ENCODE measurements around the gene ARPC5L. TPM values are rescaled to one million over a fixed set of nuclear protein-coding genes. Genes with fewer than 3 reads are reported as not detected.

ARPC5L gene
- total RNA-seq, 2 donors from 2014 or later: 50.0 to 61.5 TPM

DNA sequence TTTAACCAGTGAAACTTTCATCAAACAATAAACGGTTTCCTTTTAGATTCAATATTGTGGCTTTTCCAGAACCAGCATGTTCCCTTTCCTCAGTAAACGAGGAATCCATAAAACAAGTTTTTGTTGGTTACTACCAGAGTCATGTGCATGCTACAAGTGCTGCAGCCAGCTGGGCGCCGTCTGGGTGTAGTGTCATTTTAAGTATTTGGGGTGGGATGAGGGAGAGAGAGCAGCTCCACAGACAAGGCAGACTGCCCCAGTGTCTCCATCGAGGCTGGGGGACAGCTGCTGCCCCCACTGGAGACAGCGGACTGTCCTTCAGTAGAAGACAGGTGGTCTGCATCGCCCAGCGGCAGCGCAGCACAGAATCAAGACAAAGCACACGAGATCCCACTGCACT lies 17.3 kb downstream of the ARPC5L start:
- intact Hi-C loops (cut with DNase I): no loop called here
- peaks cover 13% of the 10 kb centered on the region for H3K36me3 ChIP-seq

DNA sequence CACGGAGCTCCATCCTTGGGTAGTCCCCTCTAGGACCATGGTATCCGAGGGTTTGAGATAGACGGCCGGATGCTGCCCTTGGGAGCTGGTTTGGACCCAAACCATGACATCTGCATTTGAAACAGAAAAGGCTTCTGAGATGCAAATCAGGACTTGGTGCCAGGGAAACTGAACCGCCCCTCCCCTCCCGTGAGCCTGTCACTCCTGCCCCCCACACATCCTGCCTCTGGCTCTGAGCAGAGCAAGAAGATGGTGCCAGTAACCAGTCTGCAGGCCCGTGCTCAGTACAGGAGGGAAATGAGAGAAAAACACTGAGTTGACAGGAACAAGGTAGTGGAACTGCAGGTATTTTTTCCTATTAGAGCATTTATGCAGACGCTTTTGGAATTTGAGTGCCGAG lies 18.6 kb downstream of the ARPC5L start:
- Histone ChIP-seq H3K27me3 (no peaks in the 10 kb centered on the region), H3K4me1 (no peaks in the 10 kb centered on the region), H3K36me3 (peaks cover 4% of the 10 kb centered on the region), H3K4me3 (no peak overlapping the region), H3K9me3 (no peaks in the 10 kb centered on the region), H3K27ac (no peak overlapping the region), H3K9ac (ENCODE audit: low read depth in 2 of 2, low read length in 2 of 2) (no peak overlapping the region)
- DNase-seq: no peak
- intact Hi-C loops (cut with DNase I): no loop called here
- TF ChIP-seq, protein P1, sequence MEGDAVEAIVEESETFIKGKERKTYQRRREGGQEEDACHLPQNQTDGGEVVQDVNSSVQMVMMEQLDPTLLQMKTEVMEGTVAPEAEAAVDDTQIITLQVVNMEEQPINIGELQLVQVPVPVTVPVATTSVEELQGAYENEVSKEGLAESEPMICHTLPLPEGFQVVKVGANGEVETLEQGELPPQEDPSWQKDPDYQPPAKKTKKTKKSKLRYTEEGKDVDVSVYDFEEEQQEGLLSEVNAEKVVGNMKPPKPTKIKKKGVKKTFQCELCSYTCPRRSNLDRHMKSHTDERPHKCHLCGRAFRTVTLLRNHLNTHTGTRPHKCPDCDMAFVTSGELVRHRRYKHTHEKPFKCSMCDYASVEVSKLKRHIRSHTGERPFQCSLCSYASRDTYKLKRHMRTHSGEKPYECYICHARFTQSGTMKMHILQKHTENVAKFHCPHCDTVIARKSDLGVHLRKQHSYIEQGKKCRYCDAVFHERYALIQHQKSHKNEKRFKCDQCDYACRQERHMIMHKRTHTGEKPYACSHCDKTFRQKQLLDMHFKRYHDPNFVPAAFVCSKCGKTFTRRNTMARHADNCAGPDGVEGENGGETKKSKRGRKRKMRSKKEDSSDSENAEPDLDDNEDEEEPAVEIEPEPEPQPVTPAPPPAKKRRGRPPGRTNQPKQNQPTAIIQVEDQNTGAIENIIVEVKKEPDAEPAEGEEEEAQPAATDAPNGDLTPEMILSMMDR (IDR thresholded peaks at IDR 0.05): no peak

More for the DNA sequence above, 17.3 kb downstream of the ARPC5L start:
- no peaks in the 10 kb centered on the region for H3K27me3 ChIP-seq
- H3K9ac ChIP-seq (ENCODE audit: low read depth in 2 of 2, low read length in 2 of 2): no peak overlapping the region
- DNase-seq: no peak
- no peaks in the 10 kb centered on the region for H3K4me1 ChIP-seq
- H3K27ac ChIP-seq: no peak overlapping the region
- H3K4me3 ChIP-seq: no peak overlapping the region
- no peaks in the 10 kb centered on the region for H3K9me3 ChIP-seq
- TF ChIP-seq, protein P1 (IDR thresholded peaks at IDR 0.05): no peak

DNA sequence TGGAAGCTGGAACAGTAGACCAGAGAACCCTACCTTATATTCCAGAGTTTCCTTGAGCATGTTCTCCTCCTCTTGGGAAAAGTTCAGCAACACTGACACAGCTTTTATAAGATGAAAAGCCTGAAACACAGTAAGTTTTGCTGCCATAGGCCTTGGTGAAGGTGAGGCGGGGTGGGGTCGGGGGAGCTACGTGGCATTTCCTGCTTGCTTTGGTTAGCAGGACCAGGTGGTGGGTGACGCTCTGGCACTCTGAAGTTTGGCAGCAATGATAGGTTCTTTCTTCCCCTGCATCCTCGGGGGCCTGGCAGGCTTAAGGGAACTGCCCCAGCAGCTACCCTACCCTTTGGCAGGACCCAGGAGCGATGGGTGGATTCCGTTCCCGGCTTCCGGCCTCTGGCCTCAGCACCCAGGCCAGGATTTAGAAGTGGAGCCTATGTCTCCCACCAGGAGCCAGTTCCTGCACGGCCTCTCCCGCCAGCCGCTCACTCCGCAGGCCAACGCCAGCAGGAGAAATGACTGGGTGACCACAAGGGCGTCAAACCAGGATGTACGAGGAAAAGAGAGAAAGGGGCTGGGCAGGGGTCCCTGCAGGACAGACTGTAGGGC lies 19.3 kb downstream of the ARPC5L start:
- H3K36me3 ChIP-seq: no peaks in the 10 kb centered on the region
- DNase-seq: no peak

DNA sequence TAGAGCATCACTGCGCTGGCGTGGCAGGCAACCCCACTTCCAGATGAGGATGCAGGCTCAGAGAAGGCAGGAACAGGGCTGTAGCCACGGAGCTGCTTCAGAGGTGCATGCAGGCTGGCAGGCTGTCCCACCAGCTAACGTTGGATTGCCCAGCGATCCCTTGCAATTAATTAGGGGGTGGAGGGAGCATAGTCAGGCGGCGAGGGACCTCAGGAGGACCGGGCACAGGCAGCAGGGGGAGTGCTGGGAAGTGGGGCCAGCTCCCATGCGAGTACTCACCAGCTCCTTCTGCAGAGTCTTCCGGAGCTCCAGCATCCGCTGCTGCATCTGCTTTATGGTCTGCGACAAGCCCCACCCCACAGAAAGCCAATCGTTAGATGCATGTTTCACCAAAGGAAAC lies 20.3 kb downstream of the ARPC5L start:
- TF ChIP-seq, protein P1 (IDR thresholded peaks at IDR 0.05): no peak
- H3K36me3 ChIP-seq: no peaks in the 10 kb centered on the region
- no peak overlapping the region for H3K4me3 ChIP-seq
- H3K27me3 ChIP-seq: no peaks in the 10 kb centered on the region
- H3K9me3 ChIP-seq: no peaks in the 10 kb centered on the region
- H3K4me1 ChIP-seq: no peaks in the 10 kb centered on the region
- intact Hi-C loops (cut with DNase I): no loop called here
- no peak overlapping the region for H3K27ac ChIP-seq
- DNase-seq: no peak
- H3K9ac ChIP-seq (ENCODE audit: low read depth in 2 of 2, low read length in 2 of 2): no peak overlapping the region

More for the DNA sequence above, 19.3 kb downstream of the ARPC5L start:
- Histone ChIP-seq H3K4me1 (no peaks in the 10 kb centered on the region), H3K27me3 (no peaks in the 10 kb centered on the region), H3K9me3 (no peaks in the 10 kb centered on the region), H3K27ac (no peak overlapping the region), H3K4me3 (no peak overlapping the region), H3K9ac (ENCODE audit: low read depth in 2 of 2, low read length in 2 of 2) (no peak overlapping the region)
- intact Hi-C loops (cut with DNase I): no loop called here
- TF ChIP-seq, protein P1 (IDR thresholded peaks at IDR 0.05): no peak

DNA sequence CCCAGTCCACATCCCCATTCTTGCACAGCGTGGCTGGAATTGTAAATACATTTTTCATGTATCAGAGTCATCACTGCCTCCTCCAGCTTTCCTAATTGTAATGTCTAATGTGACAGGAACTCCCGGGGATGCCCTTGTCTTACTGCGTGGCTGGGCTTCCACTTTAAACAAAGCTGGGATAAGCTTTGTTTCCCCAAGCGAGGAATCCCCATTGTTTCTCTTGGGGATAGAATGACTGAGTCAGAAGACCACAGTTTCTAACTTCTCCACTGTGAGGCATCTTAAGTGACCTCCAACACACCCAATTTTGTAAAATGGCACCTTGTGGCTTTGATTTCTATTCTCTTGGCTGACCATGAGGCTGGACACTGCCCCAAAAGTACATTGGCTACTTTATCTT lies 22.4 kb downstream of the ARPC5L start:
- H3K4me1 ChIP-seq: no peaks in the 10 kb centered on the region
- H3K4me3 ChIP-seq: no peak overlapping the region
- no peaks in the 10 kb centered on the region for H3K27me3 ChIP-seq
- H3K36me3 ChIP-seq: peaks cover 5% of the 10 kb centered on the region
- H3K9ac ChIP-seq (ENCODE audit: low read depth in 2 of 2, low read length in 2 of 2): no peak overlapping the region
- DNase-seq: no peak
- intact Hi-C loops (cut with DNase I): no loop called here
- no peak overlapping the region for H3K27ac ChIP-seq
- no peaks in the 10 kb centered on the region for H3K9me3 ChIP-seq
- TF ChIP-seq, protein P1 (IDR thresholded peaks at IDR 0.05): no peak
